Urinary bladder (tissue), 4 donors: ENCODE data around the gene GAS7. TPM values are rescaled to one million over a fixed set of nuclear protein-coding genes. Genes with fewer than 3 reads are reported as not detected.
A peak's percentile ranks its signal among the peaks of the same experiment; 100 is the strongest.

Experiments used
- DNase-seq: peaks from one replicate; pipeline ENCODE4 v3.0.0-alpha.2; 2015; ENCODE audit errors: extremely low spot score
- H3K27ac ChIP-seq: one replicate; pipeline ENCODE4 v1.5.1; 2013; ENCODE audit warnings: low read depth, mild to moderate bottlenecking, moderate library complexity
- H3K36me3 ChIP-seq: one replicate; pipeline ENCODE4 v1.6.1; 2013; ENCODE audit warnings: mild to moderate bottlenecking, moderate library complexity; ENCODE audit not compliant: insufficient read depth
- H3K4me1 ChIP-seq: one replicate; pipeline ENCODE4 v1.6.1; 2013; ENCODE audit warnings: mild to moderate bottlenecking, moderate library complexity; ENCODE audit not compliant: insufficient read depth
- H3K4me3 ChIP-seq: one replicate; pipeline ENCODE4 v1.5.1; 2013; ENCODE audit warnings: low read depth, low read length
- WGBS: extraction: QIAGEN DNeasy Blood & Tissue Kit; methylation state at CpG from one replicate; pipeline ENCODE4 v1.1.7; 2013; 5-methylcytosine and 5-hydroxymethylcytosine counted together
- polyA plus RNA-seq: library from polyadenylated mRNA; stranded (reverse); fragments of 200-250 nt; gene quantifications from one replicate; pipeline ENCODE4 v1.2.3, GENCODE V29; 2013
- total RNA-seq: library from RNA; depleted of rRNA; stranded (reverse); fragments of >200 nt; gene quantifications from one replicate; pipeline ENCODE4 v1.2.3, GENCODE V29; 2014
- donor health status: healthy with polysubstance abuse.
- donor health status: healthy.

Gene GAS7
- total and polyA plus RNA-seq, 2 donors, result 32.7 to 86.7 TPM

GRCh38 chr17:10127819-10128425 is 70.5 kb downstream of the GAS7 start:
- H3K4me1 ChIP-seq, result no peaks in the 10 kb centered on the region
- no peaks in the 10 kb centered on the region for H3K36me3 ChIP-seq
- DNase-seq, result no peak
- WGBS, result 10% methylated on average over 19 of the region's 19 CpGs
- peak overlapping the region; percentile 74 for H3K27ac ChIP-seq
- H3K4me3 ChIP-seq, result no peak overlapping the region

GRCh38 chr17:10126616-10127501 is 71.5 kb downstream of the GAS7 start:
- no peak for DNase-seq
- Histone ChIP-seq H3K4me1 (no peaks in the 10 kb centered on the region), H3K27ac (peak overlapping the region; percentile 74), H3K36me3 (no peaks in the 10 kb centered on the region), H3K4me3 (no peak overlapping the region)
- 31% methylated on average over 16 of the region's 16 CpGs for WGBS

- DNase-seq, result no peak
- Histone ChIP-seq H3K36me3 (no peaks in the 10 kb centered on the region), H3K27ac (no peak overlapping the region), H3K4me3 (no peak overlapping the region), H3K4me1 (no peaks in the 10 kb centered on the region)
- WGBS, result 55% methylated on average over 18 of the region's 18 CpGs
These were observed 72.2 kb downstream of the GAS7 start for GRCh38 chr17:10126276-10126615.

- no peak for DNase-seq
- Histone ChIP-seq H3K36me3 (no peaks in the 10 kb centered on the region), H3K27ac (peak overlapping the region; percentile 44), H3K4me1 (no peaks in the 10 kb centered on the region), H3K4me3 (no peak overlapping the region)
- WGBS, result 17% methylated on average over 11 of the region's 11 CpGs
These were observed 72.7 kb downstream of the GAS7 start for GRCh38 chr17:10125531-10126275.

GRCh38 chr17:10123093-10123492 is 75.3 kb downstream of the GAS7 start:
- Histone ChIP-seq H3K27ac (no peak overlapping the region), H3K36me3 (no peaks in the 10 kb centered on the region), H3K4me3 (no peak overlapping the region), H3K4me1 (no peaks in the 10 kb centered on the region)
- DNase-seq, result no peak
- WGBS, result 74% methylated on average over 2 of the region's 2 CpGs

GRCh38 chr17:10121971-10122707 is 76.3 kb downstream of the GAS7 start:
- H3K4me3 ChIP-seq, result no peak overlapping the region
- DNase-seq, result no peak
- 60% methylated on average over 17 of the region's 17 CpGs for WGBS
- H3K27ac ChIP-seq, result no peak overlapping the region
- no peaks in the 10 kb centered on the region for H3K36me3 ChIP-seq
- no peaks in the 10 kb centered on the region for H3K4me1 ChIP-seq

- DNase-seq, result no peak
- Histone ChIP-seq H3K4me1 (no peaks in the 10 kb centered on the region), H3K4me3 (no peak overlapping the region), H3K27ac (no peak overlapping the region), H3K36me3 (no peaks in the 10 kb centered on the region)
- 24% methylated on average over 12 of the region's 12 CpGs for WGBS
These were observed 77.7 kb downstream of the GAS7 start for GRCh38 chr17:10120749-10121148.

- H3K27ac ChIP-seq, result no peak overlapping the region
- H3K4me1 ChIP-seq, result no peaks in the 10 kb centered on the region
These were observed 78.3 kb downstream of the GAS7 start for GRCh38 chr17:10120109-10120485.

GRCh38 chr17:10119203-10120108 is 79.0 kb downstream of the GAS7 start:
- 57% methylated on average over 8 of the region's 8 CpGs for WGBS
- Histone ChIP-seq H3K27ac (peak overlapping the region; percentile 35), H3K4me1 (no peaks in the 10 kb centered on the region), H3K4me3 (no peak overlapping the region), H3K36me3 (no peaks in the 10 kb centered on the region)
- peak; percentile 76 for DNase-seq

More at GRCh38 chr17:10120109-10120485, 78.3 kb downstream of the GAS7 start:
- Histone ChIP-seq H3K4me3 (no peak overlapping the region), H3K36me3 (no peaks in the 10 kb centered on the region)
- no peak for DNase-seq
- WGBS, result 62% methylated on average over 10 of the region's 10 CpGs

GRCh38 chr17:10118788-10119130 is 79.6 kb downstream of the GAS7 start:
- H3K36me3 ChIP-seq, result no peaks in the 10 kb centered on the region
- H3K27ac ChIP-seq, result no peak overlapping the region
- H3K4me1 ChIP-seq, result no peaks in the 10 kb centered on the region

GRCh38 chr17:10117581-10118001 is 80.8 kb downstream of the GAS7 start:
- WGBS, result 66% methylated on average over 7 of the region's 7 CpGs
- no peak for DNase-seq
- no peaks in the 10 kb centered on the region for H3K36me3 ChIP-seq
- no peaks in the 10 kb centered on the region for H3K4me1 ChIP-seq
- no peak overlapping the region for H3K27ac ChIP-seq
- no peak overlapping the region for H3K4me3 ChIP-seq

More at GRCh38 chr17:10118788-10119130, 79.6 kb downstream of the GAS7 start:
- H3K4me3 ChIP-seq, result no peak overlapping the region
- no peak for DNase-seq
- 87% methylated on average over 5 of the region's 5 CpGs for WGBS

- WGBS, result 47% methylated on average over 5 of the region's 5 CpGs
- no peak overlapping the region for H3K27ac ChIP-seq
- no peaks in the 10 kb centered on the region for H3K36me3 ChIP-seq
- H3K4me1 ChIP-seq, result no peaks in the 10 kb centered on the region
- H3K4me3 ChIP-seq, result no peak overlapping the region
- DNase-seq, result no peak
These were observed 81.5 kb downstream of the GAS7 start for GRCh38 chr17:10116753-10117420.
